ENCODE measurements around the gene CDC6.

Gene CDC6

DNA sequence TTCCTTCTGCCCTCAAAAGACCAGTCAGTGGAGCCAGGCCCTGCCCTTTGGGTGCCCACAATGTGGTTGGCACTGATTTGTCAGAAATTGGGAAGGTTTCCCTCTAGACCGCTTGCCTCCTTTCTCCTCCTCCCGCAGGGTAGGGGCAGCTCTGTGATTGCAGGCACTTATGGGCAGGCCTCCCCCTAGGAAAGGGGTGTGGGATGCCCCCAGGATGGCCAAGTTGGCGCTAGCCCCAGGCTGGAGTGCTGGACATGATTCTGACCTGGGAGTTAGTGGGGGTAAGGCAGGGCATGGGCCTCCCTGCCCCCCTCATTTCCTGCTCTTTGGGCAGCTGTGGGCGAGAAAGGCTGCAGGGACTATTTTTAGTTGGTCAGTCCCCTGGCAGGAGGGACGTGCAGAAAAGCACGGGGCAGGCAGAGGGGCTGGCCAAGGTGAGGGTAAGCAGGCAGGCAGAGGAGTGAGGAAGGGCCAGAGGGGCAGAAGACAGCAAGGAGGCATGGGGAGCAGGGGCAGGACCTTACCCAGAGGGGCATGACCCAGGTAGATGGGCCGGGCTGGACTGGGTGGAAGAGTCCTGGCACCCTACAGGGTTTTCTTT is 24.6 kb downstream of the CDC6 start:
- DNase-seq = no peak

DNA sequence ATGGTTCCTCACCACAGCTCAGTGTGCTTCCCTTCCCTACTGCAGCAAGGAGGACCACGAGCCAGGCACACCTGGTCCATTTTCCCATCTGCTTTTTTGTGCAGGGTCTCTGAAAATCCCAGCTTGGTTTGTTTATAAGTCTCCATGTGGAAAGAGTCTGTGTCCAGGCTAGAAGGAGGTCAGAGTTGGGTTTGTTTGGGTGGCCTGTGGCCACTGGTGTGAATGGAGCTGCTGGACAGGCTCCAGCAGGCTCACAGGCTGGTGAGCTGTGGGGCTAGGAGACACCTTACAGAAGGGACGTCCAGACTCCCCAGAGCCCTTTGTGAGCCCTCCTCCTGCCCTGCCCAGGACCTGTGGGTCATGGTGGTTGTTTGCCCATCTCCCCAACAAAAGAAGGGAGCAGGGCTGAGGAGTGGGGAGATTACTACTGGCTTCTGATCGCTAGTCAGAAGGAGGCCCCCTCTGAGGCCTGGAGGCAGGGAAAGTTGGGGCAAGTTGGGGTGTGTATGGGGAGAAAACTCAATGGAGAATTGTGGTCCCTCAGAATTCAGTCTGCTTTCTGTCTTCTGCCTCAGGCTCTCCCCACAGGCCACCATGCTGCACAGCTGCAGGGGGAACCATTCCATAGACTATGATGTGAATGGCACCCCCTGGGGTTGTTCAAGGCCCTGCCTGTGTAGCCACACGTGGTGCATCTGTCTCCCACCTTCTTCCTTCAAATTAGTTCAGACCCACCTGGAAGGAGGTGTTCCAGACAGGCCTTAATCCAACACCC is 25.4 kb downstream of the CDC6 start:
- DNase-seq = no peak

DNA sequence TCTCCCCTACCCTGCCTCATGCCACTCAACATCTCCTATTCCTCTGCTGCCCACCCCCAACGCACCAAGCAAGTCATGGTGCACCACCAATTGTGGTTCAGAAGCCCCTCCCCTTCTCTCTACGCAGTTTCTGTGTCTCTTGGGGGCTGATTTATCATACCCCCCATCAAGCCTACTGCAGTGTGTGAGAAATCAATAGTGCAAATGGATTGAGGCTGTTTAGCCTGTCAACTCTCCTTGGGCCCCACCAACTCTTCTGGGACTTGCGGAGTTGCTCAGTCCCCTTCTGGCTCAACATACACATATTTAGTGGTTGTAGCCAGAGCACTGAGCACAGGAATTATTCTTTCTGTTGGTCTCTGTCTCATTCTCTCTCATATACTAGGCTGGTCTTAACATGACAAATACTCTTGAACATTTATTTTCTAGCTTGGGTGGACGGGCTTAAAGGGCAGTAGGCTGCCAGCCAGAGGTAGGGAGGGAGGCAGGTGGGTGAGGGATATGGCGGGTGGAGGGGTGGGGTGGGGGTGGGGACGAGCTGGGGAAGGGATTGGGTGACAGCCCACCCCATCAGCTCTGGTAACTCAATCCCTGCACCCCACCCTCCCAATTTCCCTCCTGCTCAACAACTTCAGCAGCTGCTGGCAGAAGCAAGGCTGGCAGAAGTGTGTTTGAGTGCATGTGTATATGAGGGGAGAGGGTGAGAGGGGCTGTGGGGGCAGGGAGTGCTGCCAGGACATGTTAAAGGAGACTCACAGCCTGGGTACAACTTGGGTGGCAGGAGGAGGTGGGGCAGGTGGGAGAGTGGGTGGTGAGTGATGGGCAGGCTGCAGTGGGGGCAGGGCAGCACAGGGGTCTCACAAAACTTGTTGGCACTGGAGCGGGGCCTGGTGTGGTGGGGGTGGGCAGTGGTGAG is 26.2 kb downstream of the CDC6 start:
- no peak for DNase-seq

GRCh38 chr17:40314584-40314956 is 26.9 kb downstream of the CDC6 start:
- DNase-seq = peak; percentile 58

DNA sequence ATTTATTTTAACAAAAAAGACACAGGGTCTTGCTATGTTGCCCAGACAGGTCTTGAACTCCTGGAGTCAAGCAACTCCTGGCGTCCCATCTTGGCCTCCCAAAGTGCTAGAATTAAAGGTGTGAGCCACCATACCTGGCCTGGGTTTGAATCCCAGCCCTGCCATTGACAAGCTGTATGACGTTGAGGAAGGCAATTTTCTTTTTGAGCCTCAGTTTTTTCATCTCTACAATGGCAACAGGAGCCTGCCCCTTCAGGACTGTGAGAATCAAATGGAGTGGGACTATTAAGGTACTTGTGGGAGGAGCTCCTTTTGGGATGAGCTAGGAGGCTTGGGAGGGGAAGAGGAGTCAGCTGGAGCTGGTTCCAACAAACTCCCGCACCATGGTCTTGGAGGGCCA is 27.5 kb downstream of the CDC6 start:
- DNase-seq = no peak

DNA sequence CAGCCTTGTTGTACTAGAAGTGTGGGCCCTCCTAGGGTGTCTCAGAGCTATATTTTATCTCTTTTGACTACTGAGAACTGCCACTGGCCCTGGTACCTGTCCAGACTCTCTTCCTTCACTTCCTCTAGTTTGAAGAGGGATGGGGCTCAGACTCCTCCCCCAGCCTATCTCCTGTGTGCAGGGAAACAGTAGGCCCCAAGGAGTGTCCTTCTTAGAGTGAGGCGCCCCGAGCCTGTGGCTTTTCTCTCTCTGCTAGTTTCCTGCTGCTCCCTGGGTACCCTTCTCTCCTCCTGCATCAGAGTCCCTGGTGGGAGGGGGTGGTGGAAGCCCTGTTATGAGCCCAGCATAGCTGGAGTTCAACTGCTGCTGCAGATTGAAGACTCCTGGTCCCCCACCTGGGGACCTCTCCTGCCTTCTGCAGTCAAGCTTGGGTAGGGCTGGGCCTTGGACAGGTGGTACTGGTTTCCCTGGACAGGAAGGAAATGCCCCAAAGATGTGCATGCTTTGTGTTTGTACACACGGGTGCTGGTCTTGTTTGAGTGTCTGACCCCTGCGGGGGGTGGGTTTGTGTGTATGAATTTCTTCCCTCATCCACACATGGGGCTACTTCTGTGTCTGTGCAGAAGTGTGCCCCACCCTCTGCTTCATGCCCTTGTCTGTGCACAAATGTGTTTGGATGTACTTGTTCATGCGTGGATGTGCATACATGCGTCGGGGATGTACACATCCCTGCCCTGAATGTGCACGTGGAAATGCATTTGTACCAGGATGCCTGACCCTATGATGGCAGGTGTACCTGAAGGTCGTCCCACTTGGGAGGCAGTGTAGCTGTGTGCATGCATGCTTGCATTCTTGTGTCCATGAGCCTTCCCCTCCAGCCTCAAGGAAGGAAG is 28.2 kb downstream of the CDC6 start:
- no peak for DNase-seq

DNA sequence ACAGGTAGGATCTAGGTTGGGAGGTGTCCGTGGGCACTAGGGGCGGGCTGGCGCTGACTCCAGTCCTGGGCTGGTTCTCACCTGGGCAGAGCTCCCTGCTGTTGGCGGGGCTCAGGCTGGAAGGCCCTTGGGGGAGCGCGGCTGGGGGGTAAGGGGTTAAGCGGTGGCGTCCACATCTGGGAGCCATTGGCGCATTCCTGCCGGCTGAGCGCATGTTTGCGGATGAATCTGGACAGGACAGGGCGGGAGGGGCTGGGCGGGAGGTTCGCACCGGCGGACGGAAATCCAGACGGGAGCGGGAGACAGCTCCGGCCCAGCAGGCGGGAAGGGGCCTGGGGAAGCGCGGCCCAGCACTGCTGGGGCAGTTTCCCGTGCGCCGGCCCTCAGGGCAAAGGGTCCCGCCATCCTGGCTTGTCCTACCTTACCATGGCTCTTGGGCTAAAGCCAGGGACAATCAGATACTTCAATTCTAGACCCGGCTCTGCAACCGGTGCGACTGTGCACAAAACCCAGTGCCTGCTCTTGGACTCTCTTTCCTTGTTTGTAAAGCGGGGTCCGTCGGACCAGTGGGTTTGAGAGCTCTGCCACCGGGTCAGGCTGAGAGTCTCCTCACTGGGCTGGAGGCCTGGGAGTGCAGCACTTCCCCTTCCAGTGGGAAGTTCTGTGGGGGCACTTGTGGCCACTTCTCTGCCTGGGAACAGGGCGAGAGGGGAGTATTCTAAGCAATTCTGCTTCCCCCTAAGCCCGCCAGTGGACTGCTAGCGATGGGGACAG is 29.1 kb downstream of the CDC6 start:
- no peak for DNase-seq

DNA sequence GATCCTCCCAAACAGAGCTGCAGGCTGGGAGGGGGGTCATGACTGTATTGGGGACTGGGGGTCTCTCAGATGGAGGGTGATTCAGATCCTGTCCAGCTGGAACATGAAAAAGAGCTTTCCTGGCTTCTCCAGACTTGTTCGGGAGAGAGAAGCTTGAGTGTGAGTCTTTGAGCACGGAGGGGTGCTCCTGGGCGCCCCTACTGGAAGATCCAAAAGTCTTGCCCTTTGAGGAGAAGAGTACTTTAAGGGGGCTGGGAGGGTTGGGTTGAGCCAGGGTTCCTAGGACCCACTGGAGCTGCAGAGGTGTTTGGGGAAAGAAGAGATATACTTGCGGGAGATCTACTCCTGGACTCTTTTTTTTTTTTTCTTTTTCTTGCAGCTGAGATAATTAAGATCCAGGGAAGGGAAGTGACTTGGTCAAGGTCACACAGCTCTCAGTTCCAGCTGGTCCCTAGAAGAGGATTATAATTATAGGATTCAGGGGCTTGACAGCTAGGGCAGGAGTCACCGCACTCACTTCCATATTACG is 29.7 kb downstream of the CDC6 start:
- peak; percentile 36 for DNase-seq

- peak; percentile 86 for DNase-seq
Measured at GRCh38 chr17:40317880-40318829, 30.5 kb downstream of the CDC6 start.

DNA sequence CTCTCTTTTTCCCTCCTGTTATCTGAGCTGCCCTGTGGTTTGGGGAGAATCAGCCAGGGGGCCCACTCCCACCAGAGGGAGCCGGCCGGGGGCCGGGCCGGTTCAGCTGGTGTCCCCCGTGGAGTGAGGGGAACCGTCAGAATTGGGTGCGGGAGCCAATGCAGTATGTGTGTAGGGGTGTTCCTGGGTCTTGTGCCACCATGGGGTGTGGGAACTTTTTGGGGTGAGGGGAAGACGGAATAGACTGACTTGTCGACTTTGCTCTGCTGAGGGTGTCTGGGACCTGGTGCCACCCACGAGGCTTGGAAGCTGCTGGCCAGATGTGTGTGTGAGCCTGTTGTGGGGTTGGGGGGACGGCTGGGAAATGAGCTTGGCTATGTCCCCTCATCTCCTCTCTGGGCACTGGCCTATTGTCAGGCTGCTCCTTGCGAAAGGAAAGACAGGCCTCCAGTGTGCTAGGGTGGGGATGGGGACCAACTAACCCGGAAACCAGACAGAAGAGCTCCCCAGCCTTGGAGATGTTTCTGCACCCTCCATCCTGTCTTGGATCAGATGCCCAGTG is 31.2 kb downstream of the CDC6 start:
- DNase-seq = no peak

GRCh38 chr17:40319651-40320540 is 32.2 kb downstream of the CDC6 start:
- DNase-seq = peak; percentile 69

GRCh38 chr17:40320756-40321523 is 33.3 kb downstream of the CDC6 start:
- peak; percentile 29 for DNase-seq

- DNase-seq = no peak
Measured at GRCh38 chr17:40321524-40321929, 33.8 kb downstream of the CDC6 start.

DNA sequence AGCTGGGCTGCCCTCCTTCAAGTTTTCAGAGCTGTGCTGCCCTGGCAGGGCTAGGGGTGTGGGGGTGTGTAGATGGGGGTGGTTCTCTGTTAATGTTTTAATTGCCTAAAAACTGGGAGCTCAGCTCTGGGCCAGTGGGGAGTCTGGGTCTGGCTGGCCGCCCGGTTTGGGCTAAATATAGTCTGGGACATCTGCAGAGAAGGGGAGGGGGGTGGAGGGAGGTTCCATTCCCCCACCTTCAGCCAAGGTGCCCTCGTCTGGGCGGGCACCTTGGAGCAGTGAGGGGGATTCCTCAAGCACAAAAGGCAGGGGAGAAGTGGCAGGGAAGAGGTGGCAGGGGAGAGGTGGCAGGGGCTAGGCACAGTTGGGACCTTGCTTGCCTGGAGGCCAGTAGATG is 34.3 kb downstream of the CDC6 start:
- peak; percentile 63 for DNase-seq

GRCh38 chr17:40322358-40323315 is 35.0 kb downstream of the CDC6 start:
- peak; percentile 87 for DNase-seq

Data from effector CD8-positive, alpha-beta T cell (primary cell).